HepG2 (cell line): ENCODE results near the gene RPS6KL1. TPM values are rescaled to one million over a fixed set of nuclear protein-coding genes. Genes with fewer than 3 reads are reported as not detected.

Source experiments
- EP300 ChIP-seq, 3 experiments: sonication (generic) in 1 of 3; formaldehyde crosslinking in 1 of 3; IDR thresholded peaks; 2 replicates each; pipeline versions ENCODE4 v1.5.1 to v1.6.1; 2011 to 2020; ENCODE audit warnings: low read depth in 2 of 3, low read length in 2 of 3, borderline replicate concordance in 1 of 3, improper control_type of control experiment in 1 of 3, mild to moderate bottlenecking in 1 of 3, missing genetic modification reagents in 1 of 3, moderate library complexity in 1 of 3
- HHEX ChIP-seq: IDR thresholded peaks from 2 replicates; pipeline ENCODE4 v1.6.1; 2016; ENCODE audit warnings: control low read depth
- IRX3 ChIP-seq: sonication (generic); formaldehyde crosslinking; IDR thresholded peaks from 2 replicates; pipeline ENCODE4 v1.8.1; 2023; ENCODE audit warnings: mild to moderate bottlenecking, low read depth, missing genetic modification reagents, borderline replicate concordance
- ISL2 ChIP-seq: sonication (generic); formaldehyde crosslinking; IDR thresholded peaks from 2 replicates; pipeline ENCODE4 v1.5.0; 2020; ENCODE audit warnings: missing genetic modification reagents
- NR2F6 ChIP-seq, 2 experiments: IDR thresholded peaks; 2 replicates each; pipeline ENCODE4 v1.6.1; 2016; ENCODE audit warnings: antibody characterized with exemption in 1 of 2, mild to moderate bottlenecking in 1 of 2
- PAF1 ChIP-seq: IDR thresholded peaks from 2 replicates; pipeline ENCODE4 v1.6.1; 2016; ENCODE audit warnings: missing genetic modification reagents, missing compliant biosample characterization
- ZNF256 ChIP-seq: sonication (generic); formaldehyde crosslinking; conservative IDR thresholded peaks from 2 replicates; pipeline ENCODE4 v1.4.0; 2020; ENCODE audit warnings: missing genetic modification reagents
- ZNF674 ChIP-seq: sonication (generic); formaldehyde crosslinking; IDR thresholded peaks from 2 replicates; pipeline ENCODE4 v1.5.0; 2020; ENCODE audit warnings: low read depth, mild to moderate bottlenecking, missing genetic modification reagents
- ZNF703 ChIP-seq: sonication (generic); formaldehyde crosslinking; IDR thresholded peaks from 2 replicates; pipeline ENCODE4 v1.5.1; 2020; ENCODE audit warnings: missing genetic modification reagents, mild to moderate bottlenecking, moderate library complexity, borderline replicate concordance
- polyA plus RNA-seq, 8 experiments: library from polyadenylated mRNA; depleted of rRNA in 3 of 8; stranded (reverse) in 7 of 8; unstranded in 1 of 8; fragments of >200 nt; fragmentation: Illumina TruSeq in 4 of 8; extraction: Trizol in 4 of 8; gene quantifications; 2 replicates each; pipeline versions ENCODE4 v1.2.1 to v1.2.3, GENCODE V29; 2011 to 2016; ENCODE audit warnings: low read depth in 4 of 8, missing spikeins in 1 of 8, mixed read lengths in 1 of 8; ENCODE audit not compliant: insufficient read depth in 1 of 8
- total RNA-seq, 5 experiments: library from RNA; depleted of rRNA; stranded (reverse); fragments of >200 nt; fragmentation: Illumina TruSeq; extraction: Trizol; gene quantifications; 2 replicates each; pipeline ENCODE4 v1.2.3, GENCODE V29; 2016; ENCODE audit warnings: low read depth in 1 of 5
- TF ChIP-seq, protein P1 (sequence below): sonication (generic); formaldehyde crosslinking; IDR thresholded peaks from 2 replicates; pipeline ENCODE4 v1.5.0; 2020; ENCODE audit warnings: mild to moderate bottlenecking, missing genetic modification reagents, borderline replicate concordance
- TF ChIP-seq, protein P2 (sequence below): sonication (generic); formaldehyde crosslinking; IDR thresholded peaks from 2 replicates; pipeline ENCODE4 v1.4.0; 2020; ENCODE audit warnings: missing genetic modification reagents
- TF ChIP-seq, protein P3 (sequence below): sonication (generic); formaldehyde crosslinking; IDR thresholded peaks from 2 replicates; pipeline ENCODE4 v1.8.0; 2022; ENCODE audit warnings: mild to moderate bottlenecking, missing genetic modification reagents, borderline replicate concordance
- TF ChIP-seq, protein P4 (sequence below): sonication (generic); formaldehyde crosslinking; IDR thresholded peaks from 2 replicates; pipeline ENCODE4 v1.4.0; 2020; ENCODE audit warnings: missing genetic modification reagents, low read depth, mild to moderate bottlenecking, borderline replicate concordance
- TF ChIP-seq, protein P5 (sequence below): sonication (generic); formaldehyde crosslinking; IDR thresholded peaks from 2 replicates; pipeline ENCODE4 v1.4.0; 2020; ENCODE audit warnings: missing genetic modification reagents, borderline replicate concordance

Gene RPS6KL1
- total and polyA plus RNA-seq, 2 of the 13 experiments (the other 11 are each of a cell fraction or from before 2014, with no cell fraction given) = 6.5 to 11.5 TPM

DNA sequence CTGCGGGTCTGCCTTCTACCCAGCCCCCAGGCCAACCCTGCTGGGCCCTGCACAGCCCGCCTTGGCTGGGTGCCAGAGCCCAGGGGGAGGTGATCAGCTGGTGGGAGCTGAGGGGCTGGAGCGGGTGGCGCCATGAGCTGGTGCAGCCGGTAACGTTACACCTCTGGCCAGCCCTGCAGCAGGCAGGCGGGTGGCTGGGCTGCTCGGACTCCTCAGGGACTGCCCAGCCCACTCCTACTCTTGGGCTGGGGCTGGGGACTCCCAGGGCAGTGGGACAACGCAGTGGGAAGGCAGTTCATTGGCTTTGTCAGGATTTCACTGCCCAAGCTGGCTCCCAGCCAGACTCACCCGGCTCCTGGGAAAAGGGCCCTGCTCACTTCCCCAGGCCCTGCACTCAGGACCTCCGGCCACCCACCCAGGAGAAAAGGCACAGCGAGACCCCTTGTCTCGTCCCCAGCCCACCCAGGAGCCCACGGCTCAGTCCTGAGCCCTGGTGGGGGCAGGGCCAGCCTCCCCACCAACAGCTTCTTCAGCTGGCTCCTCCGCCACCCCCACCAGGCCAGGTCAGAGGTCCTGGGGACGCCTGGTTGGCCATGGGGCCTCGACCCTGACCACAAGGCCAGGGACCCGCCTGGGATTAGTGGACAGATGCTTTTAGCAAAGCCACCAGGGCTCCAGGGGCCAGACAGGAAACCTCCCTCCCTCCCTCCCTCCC, 31.3 kb upstream of the RPS6KL1 start (continued):
- TF ChIP-seq ZNF674 (no peak; the same call in 1 of the 2 replicates), IRX3 (no peak), ZNF703 (CRISPR knock-in tag) (no peak), HHEX (CRISPR knock-in tag) (no peak), ZNF256 (CRISPR knock-in tag) (no peak), ISL2 (CRISPR knock-in tag) (peak; percentile 46; the same call in 1 of the 2 replicates), PAF1 (no peak), NR2F6 (IDR thresholded peaks at IDR 0.05) (peak; percentile 82; the same call in 1 of the 2 replicates), NR2F6 (CRISPR knock-in tag; IDR thresholded peaks at IDR 0.05) (peak; percentile 69), EP300 (IDR thresholded peaks at IDR 0.05; ENCODE audit: low read depth in 2 of 2, low read length in 2 of 2) (0 out of 4 replicates have a peak, but pooled peaks of 1 of the 2 experiments have one; percentile 28), EP300 (CRISPR knock-in tag; IDR thresholded peaks at IDR 0.05; ENCODE audit: borderline replicate concordance) (no peak)
- TF ChIP-seq, protein P1, sequence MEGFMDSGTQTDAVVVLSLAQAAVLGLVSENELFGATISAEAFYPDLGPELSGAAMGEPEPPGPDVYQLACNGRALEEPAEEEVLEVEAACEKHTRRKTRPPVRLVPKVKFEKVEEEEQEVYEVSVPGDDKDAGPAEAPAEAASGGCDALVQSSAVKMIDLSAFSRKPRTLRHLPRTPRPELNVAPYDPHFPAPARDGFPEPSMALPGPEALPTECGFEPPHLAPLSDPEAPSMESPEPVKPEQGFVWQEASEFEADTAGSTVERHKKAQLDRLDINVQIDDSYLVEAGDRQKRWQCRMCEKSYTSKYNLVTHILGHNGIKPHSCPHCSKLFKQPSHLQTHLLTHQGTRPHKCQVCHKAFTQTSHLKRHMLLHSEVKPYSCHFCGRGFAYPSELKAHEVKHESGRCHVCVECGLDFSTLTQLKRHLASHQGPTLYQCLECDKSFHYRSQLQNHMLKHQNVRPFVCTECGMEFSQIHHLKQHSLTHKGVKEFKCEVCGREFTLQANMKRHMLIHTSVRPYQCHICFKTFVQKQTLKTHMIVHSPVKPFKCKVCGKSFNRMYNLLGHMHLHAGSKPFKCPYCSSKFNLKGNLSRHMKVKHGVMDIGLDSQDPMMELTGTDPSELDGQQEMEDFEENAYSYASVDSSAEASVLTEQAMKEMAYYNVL (CRISPR knock-in tag) = no peak
- TF ChIP-seq, protein P2, sequence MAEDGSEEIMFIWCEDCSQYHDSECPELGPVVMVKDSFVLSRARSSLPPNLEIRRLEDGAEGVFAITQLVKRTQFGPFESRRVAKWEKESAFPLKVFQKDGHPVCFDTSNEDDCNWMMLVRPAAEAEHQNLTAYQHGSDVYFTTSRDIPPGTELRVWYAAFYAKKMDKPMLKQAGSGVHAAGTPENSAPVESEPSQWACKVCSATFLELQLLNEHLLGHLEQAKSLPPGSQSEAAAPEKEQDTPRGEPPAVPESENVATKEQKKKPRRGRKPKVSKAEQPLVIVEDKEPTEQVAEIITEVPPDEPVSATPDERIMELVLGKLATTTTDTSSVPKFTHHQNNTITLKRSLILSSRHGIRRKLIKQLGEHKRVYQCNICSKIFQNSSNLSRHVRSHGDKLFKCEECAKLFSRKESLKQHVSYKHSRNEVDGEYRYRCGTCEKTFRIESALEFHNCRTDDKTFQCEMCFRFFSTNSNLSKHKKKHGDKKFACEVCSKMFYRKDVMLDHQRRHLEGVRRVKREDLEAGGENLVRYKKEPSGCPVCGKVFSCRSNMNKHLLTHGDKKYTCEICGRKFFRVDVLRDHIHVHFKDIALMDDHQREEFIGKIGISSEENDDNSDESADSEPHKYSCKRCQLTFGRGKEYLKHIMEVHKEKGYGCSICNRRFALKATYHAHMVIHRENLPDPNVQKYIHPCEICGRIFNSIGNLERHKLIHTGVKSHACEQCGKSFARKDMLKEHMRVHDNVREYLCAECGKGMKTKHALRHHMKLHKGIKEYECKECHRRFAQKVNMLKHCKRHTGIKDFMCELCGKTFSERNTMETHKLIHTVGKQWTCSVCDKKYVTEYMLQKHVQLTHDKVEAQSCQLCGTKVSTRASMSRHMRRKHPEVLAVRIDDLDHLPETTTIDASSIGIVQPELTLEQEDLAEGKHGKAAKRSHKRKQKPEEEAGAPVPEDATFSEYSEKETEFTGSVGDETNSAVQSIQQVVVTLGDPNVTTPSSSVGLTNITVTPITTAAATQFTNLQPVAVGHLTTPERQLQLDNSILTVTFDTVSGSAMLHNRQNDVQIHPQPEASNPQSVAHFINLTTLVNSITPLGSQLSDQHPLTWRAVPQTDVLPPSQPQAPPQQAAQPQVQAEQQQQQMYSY = no peak
- TF ChIP-seq, protein P3, sequence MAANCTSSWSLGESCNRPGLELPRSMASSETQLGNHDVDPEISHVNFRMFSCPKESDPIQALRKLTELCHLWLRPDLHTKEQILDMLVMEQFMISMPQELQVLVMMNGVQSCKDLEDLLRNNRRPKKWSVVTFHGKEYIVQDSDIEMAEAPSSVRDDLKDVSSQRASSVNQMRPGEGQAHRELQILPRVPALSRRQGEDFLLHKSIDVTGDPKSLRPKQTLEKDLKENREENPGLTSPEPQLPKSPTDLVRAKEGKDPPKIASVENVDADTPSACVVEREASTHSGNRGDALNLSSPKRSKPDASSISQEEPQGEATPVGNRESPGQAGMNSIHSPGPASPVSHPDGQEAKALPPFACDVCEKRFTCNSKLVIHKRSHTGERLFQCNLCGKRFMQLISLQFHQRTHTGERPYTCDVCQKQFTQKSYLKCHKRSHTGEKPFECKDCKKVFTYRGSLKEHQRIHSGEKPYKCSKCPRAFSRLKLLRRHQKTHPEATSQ (CRISPR knock-in tag) = no peak
- TF ChIP-seq, protein P4, sequence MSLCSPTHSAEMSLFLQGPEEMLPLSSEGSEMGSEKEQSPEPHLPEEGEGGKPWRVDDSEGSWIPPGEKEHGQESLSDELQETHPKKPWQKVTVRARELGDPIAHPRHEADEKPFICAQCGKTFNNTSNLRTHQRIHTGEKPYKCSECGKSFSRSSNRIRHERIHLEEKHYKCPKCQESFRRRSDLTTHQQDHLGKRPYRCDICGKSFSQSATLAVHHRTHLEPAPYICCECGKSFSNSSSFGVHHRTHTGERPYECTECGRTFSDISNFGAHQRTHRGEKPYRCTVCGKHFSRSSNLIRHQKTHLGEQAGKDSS (CRISPR knock-in tag) = peak; percentile 34; the same call in 1 of the 2 replicates
- TF ChIP-seq, protein P5, sequence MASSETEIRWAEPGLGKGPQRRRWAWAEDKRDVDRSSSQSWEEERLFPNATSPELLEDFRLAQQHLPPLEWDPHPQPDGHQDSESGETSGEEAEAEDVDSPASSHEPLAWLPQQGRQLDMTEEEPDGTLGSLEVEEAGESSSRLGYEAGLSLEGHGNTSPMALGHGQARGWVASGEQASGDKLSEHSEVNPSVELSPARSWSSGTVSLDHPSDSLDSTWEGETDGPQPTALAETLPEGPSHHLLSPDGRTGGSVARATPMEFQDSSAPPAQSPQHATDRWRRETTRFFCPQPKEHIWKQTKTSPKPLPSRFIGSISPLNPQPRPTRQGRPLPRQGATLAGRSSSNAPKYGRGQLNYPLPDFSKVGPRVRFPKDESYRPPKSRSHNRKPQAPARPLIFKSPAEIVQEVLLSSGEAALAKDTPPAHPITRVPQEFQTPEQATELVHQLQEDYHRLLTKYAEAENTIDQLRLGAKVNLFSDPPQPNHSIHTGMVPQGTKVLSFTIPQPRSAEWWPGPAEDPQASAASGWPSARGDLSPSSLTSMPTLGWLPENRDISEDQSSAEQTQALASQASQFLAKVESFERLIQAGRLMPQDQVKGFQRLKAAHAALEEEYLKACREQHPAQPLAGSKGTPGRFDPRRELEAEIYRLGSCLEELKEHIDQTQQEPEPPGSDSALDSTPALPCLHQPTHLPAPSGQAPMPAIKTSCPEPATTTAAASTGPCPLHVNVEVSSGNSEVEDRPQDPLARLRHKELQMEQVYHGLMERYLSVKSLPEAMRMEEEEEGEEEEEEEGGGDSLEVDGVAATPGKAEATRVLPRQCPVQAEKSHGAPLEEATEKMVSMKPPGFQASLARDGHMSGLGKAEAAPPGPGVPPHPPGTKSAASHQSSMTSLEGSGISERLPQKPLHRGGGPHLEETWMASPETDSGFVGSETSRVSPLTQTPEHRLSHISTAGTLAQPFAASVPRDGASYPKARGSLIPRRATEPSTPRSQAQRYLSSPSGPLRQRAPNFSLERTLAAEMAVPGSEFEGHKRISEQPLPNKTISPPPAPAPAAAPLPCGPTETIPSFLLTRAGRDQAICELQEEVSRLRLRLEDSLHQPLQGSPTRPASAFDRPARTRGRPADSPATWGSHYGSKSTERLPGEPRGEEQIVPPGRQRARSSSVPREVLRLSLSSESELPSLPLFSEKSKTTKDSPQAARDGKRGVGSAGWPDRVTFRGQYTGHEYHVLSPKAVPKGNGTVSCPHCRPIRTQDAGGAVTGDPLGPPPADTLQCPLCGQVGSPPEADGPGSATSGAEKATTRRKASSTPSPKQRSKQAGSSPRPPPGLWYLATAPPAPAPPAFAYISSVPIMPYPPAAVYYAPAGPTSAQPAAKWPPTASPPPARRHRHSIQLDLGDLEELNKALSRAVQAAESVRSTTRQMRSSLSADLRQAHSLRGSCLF (CRISPR knock-in tag) = no peak
